ENCODE data around the gene ALPI. TPM values are rescaled to one million over a fixed set of nuclear protein-coding genes. Genes with fewer than 3 reads are reported as not detected.
"Not testable (repeated sequence)": the region's sequence is repeated elsewhere in the genome, so short reads cannot be mapped to it uniquely, and the experiment has no call there.

The ALPI gene
- total RNA-seq, 4 donors from 2014 or later = 0.17 TPM; not detected in 3

- Histone ChIP-seq H3K27me3 (peaks cover 0 to 18% (median 0%) of the 10 kb centered on the region in 4 donors), H3K36me3 (no peaks in the 10 kb centered on the region), H3K27ac (replicated peaks in 1 of 4) (no peak overlapping the region), H3K9me3 (no peaks in the 10 kb centered on the region), H3K4me3 (no peak overlapping the region), H3K4me1 (no peaks in the 10 kb centered on the region)
- no peak for DNase-seq (ENCODE audit: extremely low spot score)
- no peak for TF ChIP-seq POLR2AphosphoS5 (IDR thresholded peaks at IDR 0.05)
- no peak for TF ChIP-seq CTCF (IDR thresholded peaks at IDR 0.05)
- TF ChIP-seq EP300 (IDR thresholded peaks at IDR 0.05) = no peak
- TF ChIP-seq POLR2A (IDR thresholded peaks at IDR 0.05; ENCODE audit: low read depth) = no peak
- 80% methylated on average over 10 of the region's 10 CpGs for WGBS
- intact Hi-C loops (cut with DNase I) = no loop called here
Observed at GRCh38 chr2:232448304-232448690, 7.7 kb upstream of the ALPI start.

- no peak overlapping the region for H3K4me3 ChIP-seq
- H3K27me3 ChIP-seq = peaks cover 0 to 9% (median 0%) of the 10 kb centered on the region in 4 donors
- no peaks in the 10 kb centered on the region for H3K36me3 ChIP-seq
- DNase-seq (ENCODE audit: extremely low spot score) = no peak
- intact Hi-C loops (cut with DNase I) = no loop called here
- H3K9me3 ChIP-seq = no peaks in the 10 kb centered on the region
- WGBS = 72% methylated on average over 10 of the region's 12 CpGs
- no peak overlapping the region for H3K27ac ChIP-seq (replicated peaks in 1 of 4)
- no peak for TF ChIP-seq CTCF (IDR thresholded peaks at IDR 0.05)
- no peak for TF ChIP-seq POLR2AphosphoS5 (IDR thresholded peaks at IDR 0.05)
- TF ChIP-seq EP300 (IDR thresholded peaks at IDR 0.05) = no peak
- no peak for TF ChIP-seq POLR2A (IDR thresholded peaks at IDR 0.05; ENCODE audit: low read depth)
- no peaks in the 10 kb centered on the region for H3K4me1 ChIP-seq
Observed at GRCh38 chr2:232449964-232450363, 6.0 kb upstream of the ALPI start.

GRCh38 chr2:232451645-232452044 lies 4.3 kb upstream of the ALPI start:
- peaks cover 0 to 20% (median 0%) of the 10 kb centered on the region in 4 donors for H3K27me3 ChIP-seq
- H3K9me3 ChIP-seq; H3K4me3 ChIP-seq; H3K4me1 ChIP-seq; DNase-seq (ENCODE audit: extremely low spot score); H3K36me3 ChIP-seq; intact Hi-C loops (cut with DNase I); H3K27ac ChIP-seq (replicated peaks in 1 of 4): not testable (repeated sequence)
- 100% methylated on average over 2 of the region's 3 CpGs for WGBS

- 81% methylated on average over 8 of the region's 9 CpGs for WGBS
- Histone ChIP-seq H3K9me3 (no peaks in the 10 kb centered on the region), H3K4me3 (no peak overlapping the region), H3K27ac (replicated peaks in 1 of 4) (no peak overlapping the region), H3K36me3 (no peaks in the 10 kb centered on the region), H3K4me1 (no peaks in the 10 kb centered on the region), H3K27me3 (peaks cover 0 to 42% (median 3%) of the 10 kb centered on the region in 4 donors)
- intact Hi-C loops (cut with DNase I) = no loop called here
- no peak for TF ChIP-seq POLR2AphosphoS5 (IDR thresholded peaks at IDR 0.05)
- no peak for TF ChIP-seq POLR2A (IDR thresholded peaks at IDR 0.05; ENCODE audit: low read depth)
- TF ChIP-seq EP300 (IDR thresholded peaks at IDR 0.05) = no peak
- no peak for TF ChIP-seq CTCF (IDR thresholded peaks at IDR 0.05)
- no peak for DNase-seq (ENCODE audit: extremely low spot score)
Observed at GRCh38 chr2:232454630-232455029, 1.3 kb upstream of the ALPI start.

GRCh38 chr2:232456296-232457120 lies 555 bp downstream of the ALPI start:
- H3K4me1 ChIP-seq = no peaks in the 10 kb centered on the region
- WGBS = 92% methylated on average over 13 of the region's 27 CpGs
- H3K36me3 ChIP-seq = no peaks in the 10 kb centered on the region
- H3K9me3 ChIP-seq = no peaks in the 10 kb centered on the region
- TF ChIP-seq POLR2AphosphoS5 (IDR thresholded peaks at IDR 0.05) (no peak), POLR2A (IDR thresholded peaks at IDR 0.05; ENCODE audit: low read depth) (no peak), EP300 (IDR thresholded peaks at IDR 0.05) (no peak), CTCF (IDR thresholded peaks at IDR 0.05) (no peak)
- DNase-seq (ENCODE audit: extremely low spot score) = no peak
- no peak overlapping the region for H3K4me3 ChIP-seq
- no peak overlapping the region for H3K27ac ChIP-seq (replicated peaks in 1 of 4)
- peaks cover 0 to 53% (median 3%) of the 10 kb centered on the region in 4 donors for H3K27me3 ChIP-seq
- intact Hi-C loops (cut with DNase I) = no loop called here

All from esophagus muscularis mucosa (tissue), 4 donors.